ENCODE measurements around the gene PCDH20.

- TF ChIP-seq POLR2A (IDR thresholded peaks at IDR 0.05; ENCODE audit: low read length) (no peak), GATA1 (IDR thresholded peaks at IDR 0.05; ENCODE audit: low read depth, low read length) (no peak)
These were observed 8.3 kb upstream of the PCDH20 start for GRCh38 chr13:61423915-61424314.
